GM21529 (cell line): ENCODE results near the gene TCF15.
"Not testable (repeated sequence)": the region's sequence is repeated elsewhere in the genome, so short reads cannot be mapped to it uniquely, and the experiment has no call there.

Source experiments
- ATAC-seq: cut with Tn5 transposase; IDR thresholded peaks from one replicate; pipeline ENCODE4 v1.9.1; 2021; ENCODE audit not compliant: unreplicated experiment

The TCF15 gene

GRCh38 chr20:584161-584970 lies 25.7 kb downstream of the TCF15 start:
- ATAC-seq: no peak

GRCh38 chr20:582204-582603 lies 27.9 kb downstream of the TCF15 start:
- no peak for ATAC-seq

- ATAC-seq: not testable (repeated sequence)
Measured at GRCh38 chr20:578940-579690, 31.0 kb downstream of the TCF15 start.

GRCh38 chr20:577167-577791 lies 32.8 kb downstream of the TCF15 start:
- ATAC-seq: no peak

- ATAC-seq: no peak
Measured at GRCh38 chr20:576156-576555, 34.0 kb downstream of the TCF15 start.

- no peak for ATAC-seq
Measured at GRCh38 chr20:575230-575629, 34.9 kb downstream of the TCF15 start.

- ATAC-seq: no peak
Measured at GRCh38 chr20:574297-574942, 35.7 kb downstream of the TCF15 start.

GRCh38 chr20:573414-574296 lies 36.5 kb downstream of the TCF15 start:
- no peak for ATAC-seq

- no peak for ATAC-seq
Measured at GRCh38 chr20:572727-573126, 37.4 kb downstream of the TCF15 start.

GRCh38 chr20:571754-572441 lies 38.2 kb downstream of the TCF15 start:
- no peak for ATAC-seq

GRCh38 chr20:568673-569415 lies 41.3 kb downstream of the TCF15 start:
- ATAC-seq: no peak

- ATAC-seq: no peak
Measured at GRCh38 chr20:568097-568652, 41.9 kb downstream of the TCF15 start.

GRCh38 chr20:564192-564591 lies 45.9 kb downstream of the TCF15 start:
- ATAC-seq: no peak

GRCh38 chr20:563187-563586 lies 46.9 kb downstream of the TCF15 start:
- no peak for ATAC-seq

- ATAC-seq: no peak
Measured at GRCh38 chr20:562232-562897, 47.7 kb downstream of the TCF15 start.

- no peak for ATAC-seq
Measured at GRCh38 chr20:561437-562231, 48.5 kb downstream of the TCF15 start.

GRCh38 chr20:560680-561079 lies 49.4 kb downstream of the TCF15 start:
- no peak for ATAC-seq
